Sigmoid colon (tissue), 4 donors: ENCODE data around the gene CCDC91.

Experiments used
- CTCF ChIP-seq, 4 experiments: fragments of 450-650 bp in 3 of 4; fragments of 200-600 bp in 1 of 4; IDR thresholded peaks; one replicate each; pipeline ENCODE4 v1.5.1; 2016 to 2019; ENCODE audit warnings: antibody characterized with exemption in 4 of 4, mild to moderate bottlenecking in 3 of 4, moderate library complexity in 2 of 4
- EP300 ChIP-seq, 4 donors: sonication (generic); formaldehyde crosslinking; IDR thresholded peaks; one replicate each; pipeline ENCODE4 v1.6.1; 2017; ENCODE audit warnings: antibody characterized with exemption in 4 of 4
- POLR2A ChIP-seq, 2 donors: fragments of 450-650 bp; IDR thresholded peaks; one replicate each; pipeline ENCODE4 v1.6.1; 2016; ENCODE audit warnings: antibody characterized with exemption in 2 of 2, mild to moderate bottlenecking in 2 of 2, moderate library complexity in 2 of 2
- POLR2AphosphoS5 ChIP-seq, 4 donors: sonication (generic); formaldehyde crosslinking; IDR thresholded peaks; one replicate each; pipeline ENCODE4 v1.6.1; 2017; ENCODE audit warnings: antibody characterized with exemption in 4 of 4

- TF ChIP-seq CTCF (IDR thresholded peaks at IDR 0.05) (no peak), POLR2AphosphoS5 (IDR thresholded peaks at IDR 0.05) (no peak), POLR2A (IDR thresholded peaks at IDR 0.05) (no peak), EP300 (IDR thresholded peaks at IDR 0.05) (no peak)
Measured at GRCh38 chr12:28456934-28457710, 266.9 kb downstream of the CCDC91 start.
